GM06990 (cell line): ENCODE results near the gene SIGLEC1.

Source experiments
- DNase-seq: peaks from one replicate; pipeline ENCODE4 v3.0.0-alpha.2; 2011; ENCODE audit not compliant: insufficient read length; ENCODE audit errors: extremely low read depth
- H3K27me3 ChIP-seq: replicated peaks from 2 replicates; pipeline ENCODE4 v1.6.0; 2011; ENCODE audit warnings: low read length; ENCODE audit not compliant: control insufficient read depth, insufficient read depth
- H3K36me3 ChIP-seq: 2 replicates; pipeline ENCODE4 v1.5.1; 2011; ENCODE audit warnings: low read length; ENCODE audit not compliant: control insufficient read depth, insufficient read depth
- H3K4me3 ChIP-seq: replicated peaks from 2 replicates; pipeline ENCODE4 v1.5.1; 2011; ENCODE audit warnings: low read depth, mild to moderate bottlenecking, control low read depth, low read length
- TF ChIP-seq, protein P1 (sequence below): IDR thresholded peaks from 2 replicates; pipeline ENCODE4 v1.5.1; 2011; ENCODE audit warnings: low read length, control low read depth, mild to moderate bottlenecking, inconsistent platforms; ENCODE audit not compliant: insufficient read depth, poor library complexity, severe bottlenecking

SIGLEC1 gene

DNA sequence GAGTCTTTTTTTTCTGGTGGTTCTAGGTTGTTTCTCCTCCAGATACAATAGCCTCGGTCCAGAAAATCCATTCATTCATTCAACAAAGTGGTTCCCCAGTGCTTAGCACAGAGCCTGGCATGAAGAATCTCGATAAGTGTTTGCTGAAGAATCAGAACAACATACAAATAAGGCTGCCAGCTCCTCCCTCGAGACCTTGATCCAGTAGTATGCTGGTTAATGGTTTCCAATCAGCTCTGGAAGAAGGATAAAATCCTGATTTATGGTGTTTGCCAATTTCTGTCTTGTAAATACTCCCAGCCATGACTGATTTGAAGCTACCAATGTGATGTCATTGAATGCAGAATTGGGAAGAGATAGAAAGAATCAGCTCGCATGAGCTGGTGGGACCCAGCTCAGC lies 23.4 kb upstream of the SIGLEC1 start:
- H3K4me3 ChIP-seq = no peak overlapping the region
- peaks cover 1% of the 10 kb centered on the region for H3K27me3 ChIP-seq
- no peak for DNase-seq
- TF ChIP-seq, protein P1, sequence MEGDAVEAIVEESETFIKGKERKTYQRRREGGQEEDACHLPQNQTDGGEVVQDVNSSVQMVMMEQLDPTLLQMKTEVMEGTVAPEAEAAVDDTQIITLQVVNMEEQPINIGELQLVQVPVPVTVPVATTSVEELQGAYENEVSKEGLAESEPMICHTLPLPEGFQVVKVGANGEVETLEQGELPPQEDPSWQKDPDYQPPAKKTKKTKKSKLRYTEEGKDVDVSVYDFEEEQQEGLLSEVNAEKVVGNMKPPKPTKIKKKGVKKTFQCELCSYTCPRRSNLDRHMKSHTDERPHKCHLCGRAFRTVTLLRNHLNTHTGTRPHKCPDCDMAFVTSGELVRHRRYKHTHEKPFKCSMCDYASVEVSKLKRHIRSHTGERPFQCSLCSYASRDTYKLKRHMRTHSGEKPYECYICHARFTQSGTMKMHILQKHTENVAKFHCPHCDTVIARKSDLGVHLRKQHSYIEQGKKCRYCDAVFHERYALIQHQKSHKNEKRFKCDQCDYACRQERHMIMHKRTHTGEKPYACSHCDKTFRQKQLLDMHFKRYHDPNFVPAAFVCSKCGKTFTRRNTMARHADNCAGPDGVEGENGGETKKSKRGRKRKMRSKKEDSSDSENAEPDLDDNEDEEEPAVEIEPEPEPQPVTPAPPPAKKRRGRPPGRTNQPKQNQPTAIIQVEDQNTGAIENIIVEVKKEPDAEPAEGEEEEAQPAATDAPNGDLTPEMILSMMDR = no peak
- H3K36me3 ChIP-seq = no peaks in the 10 kb centered on the region

DNA sequence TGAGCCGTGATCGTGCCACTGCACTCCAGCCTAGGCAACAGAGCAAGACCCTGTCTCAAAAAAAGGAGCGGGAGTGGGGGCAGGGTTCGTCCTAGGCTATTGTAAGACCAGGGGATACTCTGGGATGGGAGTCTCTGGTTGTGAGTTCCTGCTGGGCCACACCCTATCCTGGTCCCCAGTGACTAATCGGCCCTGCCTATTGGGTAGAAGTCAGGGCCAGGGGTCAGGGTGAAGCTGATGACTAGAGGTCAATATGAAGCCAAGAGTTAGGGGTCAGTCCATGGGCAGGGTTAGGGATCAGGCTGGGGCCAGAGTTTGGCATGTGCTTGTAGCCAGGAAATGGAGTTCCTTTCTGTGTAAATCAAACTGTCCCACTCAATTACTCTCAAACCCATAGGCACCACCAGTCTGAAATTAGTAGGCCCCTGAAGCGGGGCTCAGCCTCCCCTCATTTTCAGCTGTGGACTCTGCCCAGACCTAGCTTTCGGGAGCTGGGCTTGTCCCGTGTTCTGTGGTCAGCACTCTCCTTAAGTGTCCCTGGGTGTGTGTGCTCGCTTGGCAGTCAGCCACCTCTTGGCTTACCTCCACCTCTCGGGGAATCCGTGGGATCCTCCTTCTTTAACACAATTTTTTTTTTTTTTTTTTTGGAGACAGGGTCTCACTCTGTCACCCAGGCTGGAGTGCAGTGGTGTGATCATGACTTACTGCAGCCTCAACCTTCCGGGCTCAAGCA lies 21.9 kb upstream of the SIGLEC1 start:
- Histone ChIP-seq H3K36me3 (no peaks in the 10 kb centered on the region), H3K4me3 (no peak overlapping the region), H3K27me3 (peaks cover 1% of the 10 kb centered on the region)
- no peak for DNase-seq
- TF ChIP-seq, protein P1 = no peak

DNA sequence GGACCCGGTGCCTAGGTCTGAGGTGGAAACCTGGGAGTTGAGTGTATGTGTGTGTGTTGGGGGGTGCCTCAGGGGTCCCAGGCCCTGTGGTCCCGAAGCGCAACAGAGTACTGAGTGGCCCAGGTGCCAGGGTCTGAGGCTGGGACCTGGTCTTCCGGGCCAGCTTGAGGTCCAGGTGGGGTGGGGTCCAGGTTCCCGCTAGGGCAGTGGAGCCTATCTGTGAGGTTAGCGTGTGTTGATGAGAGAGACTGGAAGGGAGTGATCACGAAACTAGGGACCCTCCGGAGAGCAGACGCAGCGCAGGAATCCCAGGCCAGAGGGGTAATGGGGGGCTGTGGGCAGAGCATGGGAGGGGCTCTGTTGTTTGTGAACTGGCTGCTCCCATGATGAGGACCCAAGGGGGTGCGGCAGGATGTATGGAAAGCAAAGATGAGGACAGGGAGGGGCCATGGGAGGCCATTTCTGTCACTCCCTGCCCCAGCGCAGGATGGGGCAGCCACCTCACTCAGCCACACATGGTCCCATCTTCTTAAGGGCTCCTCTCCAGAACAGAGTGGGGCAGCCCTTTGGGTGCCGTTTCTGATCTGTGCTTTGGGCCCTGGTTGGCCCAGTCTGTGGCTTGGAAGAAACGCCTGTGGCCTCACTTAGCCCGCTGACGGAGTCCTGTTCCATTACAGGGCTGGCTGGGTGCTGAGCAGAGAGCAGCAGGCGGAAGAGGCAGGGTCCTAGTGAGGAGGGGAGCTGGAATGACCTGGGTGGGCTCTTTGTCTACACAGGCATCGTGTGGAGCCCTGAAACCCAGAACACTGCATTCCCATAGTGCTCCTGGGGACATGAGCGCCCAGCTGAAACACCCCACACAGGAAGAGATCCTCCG lies 21.0 kb upstream of the SIGLEC1 start:
- TF ChIP-seq, protein P1 = no peak
- Histone ChIP-seq H3K4me3 (no peak overlapping the region), H3K27me3 (peaks cover 3% of the 10 kb centered on the region), H3K36me3 (no peaks in the 10 kb centered on the region)
- DNase-seq = no peak

DNA sequence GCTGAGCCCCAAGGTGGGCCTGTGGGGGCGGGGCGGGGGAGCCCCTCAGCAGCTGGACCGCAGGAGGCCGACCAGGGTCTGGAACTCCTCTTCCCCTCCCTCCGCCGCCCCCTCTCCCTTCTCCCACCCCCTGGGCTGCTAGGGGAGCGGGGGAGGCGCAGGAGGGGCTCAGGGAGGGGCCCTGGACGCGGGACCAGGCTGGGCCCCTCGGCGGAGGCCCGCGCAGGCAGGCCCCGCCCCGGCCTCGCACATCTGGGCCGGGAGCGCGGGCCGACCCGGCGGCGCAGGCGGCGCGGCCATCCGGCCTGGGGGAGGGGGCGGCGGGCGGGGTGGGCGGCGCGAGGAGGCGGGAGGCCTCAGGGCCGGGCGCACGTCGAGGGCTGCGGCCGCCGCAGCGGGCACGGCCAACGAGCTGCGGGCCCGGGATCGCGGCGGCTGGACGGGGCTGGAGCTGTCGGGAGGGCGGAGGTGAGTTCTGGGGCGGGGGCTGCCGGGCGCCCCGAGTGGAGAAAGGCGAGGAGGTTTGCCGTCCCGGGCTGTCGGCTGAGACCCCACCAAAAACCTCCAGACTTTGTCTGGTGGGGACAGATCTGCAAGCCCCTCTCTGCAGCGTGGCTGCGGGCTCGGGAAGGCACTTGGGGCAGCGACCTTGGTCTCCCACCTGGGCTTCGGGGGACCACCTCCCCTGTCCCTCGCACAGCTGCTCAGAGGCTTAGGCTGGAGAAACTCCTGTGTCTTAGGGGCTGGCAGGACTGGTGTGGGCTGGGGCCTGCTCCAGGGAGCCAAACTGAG lies 20.1 kb upstream of the SIGLEC1 start, which contains the start of gene HSPA12B:
HSPA12B (plus strand) TSS at position 359 of the 792 bp plus-strand sequence. CDS start 5,990 bp downstream, outside the sequence.
- DNase-seq = no peak
- peaks cover 3% of the 10 kb centered on the region for H3K27me3 ChIP-seq
- H3K36me3 ChIP-seq = no peaks in the 10 kb centered on the region
- no peak within 1 kb of the TSS for H3K4me3 ChIP-seq
- TF ChIP-seq, protein P1 = no peak

DNA sequence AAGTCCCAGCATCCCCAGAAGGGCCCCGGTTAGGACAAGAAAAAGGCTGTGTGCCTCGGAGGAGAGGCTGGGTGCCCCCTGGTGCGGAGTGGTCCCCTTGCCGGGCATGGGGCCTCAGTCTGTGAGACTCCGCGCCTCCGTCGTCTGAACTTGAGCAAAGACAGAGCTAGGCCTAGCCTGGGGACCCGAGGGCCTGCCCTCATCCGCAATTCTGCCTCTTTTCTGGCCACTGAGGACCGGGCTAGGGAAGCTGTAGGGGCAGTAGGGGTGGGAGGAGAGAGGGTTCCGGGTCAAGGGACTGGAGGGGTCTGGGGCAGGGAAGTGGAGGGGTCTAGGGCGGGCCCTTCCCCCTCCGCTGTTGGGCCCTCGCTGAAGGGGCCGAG lies 19.5 kb upstream of the SIGLEC1 start:
- TF ChIP-seq, protein P1 = no peak
- no peak for DNase-seq
- H3K27me3 ChIP-seq = peaks cover 3% of the 10 kb centered on the region
- H3K36me3 ChIP-seq = no peaks in the 10 kb centered on the region
- no peak overlapping the region for H3K4me3 ChIP-seq
